ENCODE results near the gene VAC14.

GRCh38 chr16:70653809-70654771 is 146.9 kb downstream of the VAC14 start:
- TF ChIP-seq FOXM1 (IDR thresholded peaks at IDR 0.05; ENCODE audit: borderline replicate concordance) (no peak), CTBP1 (IDR thresholded peaks at IDR 0.05; ENCODE audit: borderline replicate concordance) (no peak), SP1 (IDR thresholded peaks at IDR 0.05) (no peak), NFRKB (IDR thresholded peaks at IDR 0.05) (no peak)
